Kidney (tissue), 14 donors: Measurements from ENCODE around the gene SRD5A1. TPM values are rescaled to one million over a fixed set of nuclear protein-coding genes. Genes with fewer than 3 reads are reported as not detected.

Experiments
- DNase-seq, 5 donors: peaks; one replicate each; pipeline ENCODE4 v3.0.0-alpha.2; 2013 to 2020
- FAIRE-seq: peaks from 2 replicates; lab custom pipeline; 2012; peaks lifted over from hg19 to GRCh38; lab: Jason Lieb, UNC
- H3K27ac ChIP-seq, 2 donors: one replicate each; pipeline ENCODE4 v1.7.0; 2013; ENCODE audit warnings: low read depth in 2 of 2, low read length in 2 of 2, inconsistent platforms in 1 of 2
- H3K27me3 ChIP-seq: one replicate; pipeline ENCODE4 v1.7.1; 2013; ENCODE audit warnings: low read length, inconsistent platforms; ENCODE audit not compliant: control insufficient read depth, insufficient read depth
- H3K36me3 ChIP-seq, 3 donors: one replicate each; pipeline versions ENCODE4 v1.7.0 to v1.7.1; 2013; ENCODE audit warnings: low read length in 3 of 3, control low read depth in 1 of 3, inconsistent platforms in 1 of 3; ENCODE audit not compliant: insufficient read depth in 3 of 3, control insufficient read depth in 2 of 3
- H3K4me1 ChIP-seq, 3 donors: one replicate each; pipeline versions ENCODE4 v1.7.0 to v1.7.1; 2013; ENCODE audit warnings: low read length in 3 of 3, inconsistent platforms in 1 of 3, low read depth in 1 of 3; ENCODE audit not compliant: control insufficient read depth in 2 of 3, insufficient read depth in 2 of 3
- H3K4me3 ChIP-seq, 3 donors: one replicate each; pipeline versions ENCODE4 v1.7.0 to v1.8.1; 2013; ENCODE audit warnings: low read length in 3 of 3, control low read depth in 1 of 3, inconsistent platforms in 1 of 3
- H3K9ac ChIP-seq, 3 donors: one replicate each; pipeline versions ENCODE4 v1.7.0 to v1.7.1; 2013; ENCODE audit warnings: low read length in 3 of 3, control low read depth in 1 of 3, inconsistent platforms in 1 of 3
- H3K9me3 ChIP-seq, 3 donors: one replicate each; pipeline versions ENCODE4 v1.7.0 to v1.7.1; 2013; ENCODE audit warnings: low read length in 3 of 3, control low read depth in 1 of 3, inconsistent platforms in 1 of 3; ENCODE audit not compliant: control insufficient read depth in 2 of 3, insufficient read depth in 1 of 3
- CTCF ChIP-seq: IDR thresholded peaks from 3 replicates; pipeline ENCODE4 v1.5.1; 2012; ENCODE audit warnings: mild to moderate bottlenecking, moderate library complexity, borderline replicate concordance; ENCODE audit not compliant: insufficient read depth; ENCODE audit errors: extremely low read depth
- intact Hi-C: fragments of 100-400 bp; cut with DNase I; formaldehyde crosslinking; loops from one replicate; pipeline ENCODE4 v1.11.1; 2022
- polyA plus RNA-seq: library from polyadenylated mRNA; stranded (reverse); fragments of 350-450 nt; fragmentation: Illumina TruSeq; extraction: RNeasy Lipid Tissue Mini Kit (QIAGEN cat#74804); gene quantifications from one replicate; pipeline ENCODE4 v1.2.3, GENCODE V29; 2014; ENCODE audit warnings: low read depth, low replicate concordance; ENCODE audit not compliant: insufficient read depth
- total RNA-seq: library from RNA; stranded (reverse); fragmentation: NEBNext Ultra II Directional; extraction: Animal tissue kit (Norgen Biotek cat#: 25700); gene quantifications from one replicate; pipeline ENCODE4 v1.2.1, GENCODE V29; 2021
- donor health status: control.
- donor health status: control.
- donor health status: control.
- donor health status: control.
- donor health status: control.
- donor health status: DM: yes; HTN: yes; CAD: no.
- donor health status: Normal renal cell carcinoma (clear cell type).

The SRD5A1 gene
- total and polyA plus RNA-seq, 2 donors from 2014 or later: 6.5 to 13.1 TPM

- intact Hi-C loops: no loop called here
- no peak for TF ChIP-seq CTCF
- DNase-seq: no peak
- H3K9ac ChIP-seq: no peak overlapping the region
- H3K27me3 ChIP-seq: no peaks in the 10 kb centered on the region
- no peaks in the 10 kb centered on the region for H3K9me3 ChIP-seq
- no peak overlapping the region for H3K27ac ChIP-seq
- no peak overlapping the region for H3K4me3 ChIP-seq
- H3K36me3 ChIP-seq: no peaks in the 10 kb centered on the region
- H3K4me1 ChIP-seq: peaks cover 0 to 6% (median 0%) of the 10 kb centered on the region in 3 donors
- no peak for FAIRE-seq
These were observed 66.9 kb downstream of the SRD5A1 start for GRCh38 chr5:6700074-6700684.

- Histone ChIP-seq H3K27ac (no peak overlapping the region), H3K9ac (no peak overlapping the region), H3K4me3 (no peak overlapping the region), H3K4me1 (peaks cover 0 to 6% (median 0%) of the 10 kb centered on the region in 3 donors), H3K9me3 (no peaks in the 10 kb centered on the region), H3K27me3 (no peaks in the 10 kb centered on the region), H3K36me3 (no peaks in the 10 kb centered on the region)
- DNase-seq (no peak), FAIRE-seq (no peak)
- TF ChIP-seq CTCF: no peak
- intact Hi-C loops: no loop called here
These were observed 67.6 kb downstream of the SRD5A1 start for GRCh38 chr5:6700685-6701355.

- H3K4me3 ChIP-seq: no peak overlapping the region
- no peaks in the 10 kb centered on the region for H3K9me3 ChIP-seq
- H3K27ac ChIP-seq: no peak overlapping the region
- peaks cover 0 to 7% (median 0%) of the 10 kb centered on the region in 3 donors for H3K4me1 ChIP-seq
- H3K27me3 ChIP-seq: no peaks in the 10 kb centered on the region
- TF ChIP-seq CTCF: no peak
- no peak overlapping the region for H3K9ac ChIP-seq
- DNase-seq (no peak), FAIRE-seq (no peak)
- no peaks in the 10 kb centered on the region for H3K36me3 ChIP-seq
- intact Hi-C loops: no loop called here
These were observed 68.3 kb downstream of the SRD5A1 start for GRCh38 chr5:6701491-6701890.
